Measurements from ENCODE around the gene MAP9.

The MAP9 gene

GRCh38 chr4:155400893-155401292 lies 24.1 kb upstream of the MAP9 start:
- H3K9ac ChIP-seq (ENCODE audit: low read length), result no peak overlapping the region
- H3K36me3 ChIP-seq (ENCODE audit: control insufficient read depth, insufficient read depth, low read length, severe bottlenecking), result no peaks in the 10 kb centered on the region
- H3K9me3 ChIP-seq (ENCODE audit: control insufficient read depth, low read length), result no peaks in the 10 kb centered on the region
- no peaks in the 10 kb centered on the region for H3K27me3 ChIP-seq (replicated peaks; ENCODE audit: control insufficient read depth, insufficient read depth, low read length)
- peaks cover 5% of the 10 kb centered on the region for H3K4me1 ChIP-seq (ENCODE audit: control insufficient read depth, insufficient read depth, low read length)
- DNase-seq (ENCODE audit: low read depth), result no peak
- no peak overlapping the region for H3K4me3 ChIP-seq (ENCODE audit: low read length)

GRCh38 chr4:155399974-155400697 lies 23.4 kb upstream of the MAP9 start:
- H3K4me1 ChIP-seq (ENCODE audit: control insufficient read depth, insufficient read depth, low read length), result peaks cover 2% of the 10 kb centered on the region
- no peak overlapping the region for H3K4me3 ChIP-seq (ENCODE audit: low read length)
- DNase-seq (ENCODE audit: low read depth), result no peak
- no peaks in the 10 kb centered on the region for H3K9me3 ChIP-seq (ENCODE audit: control insufficient read depth, low read length)
- H3K27me3 ChIP-seq (replicated peaks; ENCODE audit: control insufficient read depth, insufficient read depth, low read length), result no peaks in the 10 kb centered on the region
- H3K36me3 ChIP-seq (ENCODE audit: control insufficient read depth, insufficient read depth, low read length, severe bottlenecking), result no peaks in the 10 kb centered on the region
- no peak overlapping the region for H3K9ac ChIP-seq (ENCODE audit: low read length)

GRCh38 chr4:155392481-155393184 lies 15.9 kb upstream of the MAP9 start:
- no peaks in the 10 kb centered on the region for H3K27me3 ChIP-seq (replicated peaks; ENCODE audit: control insufficient read depth, insufficient read depth, low read length)
- no peaks in the 10 kb centered on the region for H3K9me3 ChIP-seq (ENCODE audit: control insufficient read depth, low read length)
- DNase-seq (ENCODE audit: low read depth), result peak; percentile 52
- no peak overlapping the region for H3K9ac ChIP-seq (ENCODE audit: low read length)
- H3K4me3 ChIP-seq (ENCODE audit: low read length), result no peak overlapping the region
- peaks cover 5% of the 10 kb centered on the region for H3K4me1 ChIP-seq (ENCODE audit: control insufficient read depth, insufficient read depth, low read length)
- no peaks in the 10 kb centered on the region for H3K36me3 ChIP-seq (ENCODE audit: control insufficient read depth, insufficient read depth, low read length, severe bottlenecking)

- Histone ChIP-seq H3K36me3 (ENCODE audit: control insufficient read depth, insufficient read depth, low read length, severe bottlenecking) (no peaks in the 10 kb centered on the region), H3K9ac (ENCODE audit: low read length) (no peak overlapping the region), H3K27me3 (replicated peaks; ENCODE audit: control insufficient read depth, insufficient read depth, low read length) (no peaks in the 10 kb centered on the region), H3K4me3 (ENCODE audit: low read length) (no peak overlapping the region), H3K9me3 (ENCODE audit: control insufficient read depth, low read length) (no peaks in the 10 kb centered on the region), H3K4me1 (ENCODE audit: control insufficient read depth, insufficient read depth, low read length) (peaks cover 5% of the 10 kb centered on the region)
- DNase-seq (ENCODE audit: low read depth), result no peak
These were observed 15.2 kb upstream of the MAP9 start for GRCh38 chr4:155391932-155392331.

GRCh38 chr4:155388162-155388561 lies 11.4 kb upstream of the MAP9 start:
- Histone ChIP-seq H3K27me3 (replicated peaks; ENCODE audit: control insufficient read depth, insufficient read depth, low read length) (no peaks in the 10 kb centered on the region), H3K4me1 (ENCODE audit: control insufficient read depth, insufficient read depth, low read length) (peaks cover 5% of the 10 kb centered on the region), H3K36me3 (ENCODE audit: control insufficient read depth, insufficient read depth, low read length, severe bottlenecking) (no peaks in the 10 kb centered on the region), H3K4me3 (ENCODE audit: low read length) (no peak overlapping the region), H3K9ac (ENCODE audit: low read length) (no peak overlapping the region), H3K9me3 (ENCODE audit: control insufficient read depth, low read length) (no peaks in the 10 kb centered on the region)
- no peak for DNase-seq (ENCODE audit: low read depth)

- Histone ChIP-seq H3K27me3 (replicated peaks; ENCODE audit: control insufficient read depth, insufficient read depth, low read length) (no peaks in the 10 kb centered on the region), H3K4me3 (ENCODE audit: low read length) (no peak overlapping the region), H3K9ac (ENCODE audit: low read length) (no peak overlapping the region), H3K4me1 (ENCODE audit: control insufficient read depth, insufficient read depth, low read length) (no peaks in the 10 kb centered on the region), H3K36me3 (ENCODE audit: control insufficient read depth, insufficient read depth, low read length, severe bottlenecking) (no peaks in the 10 kb centered on the region), H3K9me3 (ENCODE audit: control insufficient read depth, low read length) (no peaks in the 10 kb centered on the region)
- DNase-seq (ENCODE audit: low read depth), result no peak
These were observed 6.8 kb upstream of the MAP9 start for GRCh38 chr4:155383541-155383940.

- no peaks in the 10 kb centered on the region for H3K36me3 ChIP-seq (ENCODE audit: control insufficient read depth, insufficient read depth, low read length, severe bottlenecking)
- no peaks in the 10 kb centered on the region for H3K27me3 ChIP-seq (replicated peaks; ENCODE audit: control insufficient read depth, insufficient read depth, low read length)
- H3K9me3 ChIP-seq (ENCODE audit: control insufficient read depth, low read length), result no peaks in the 10 kb centered on the region
- peak overlapping the region; percentile 95 for H3K4me3 ChIP-seq (ENCODE audit: low read length)
- H3K4me1 ChIP-seq (ENCODE audit: control insufficient read depth, insufficient read depth, low read length), result peaks cover 7% of the 10 kb centered on the region
- peak overlapping the region; percentile 88 for H3K9ac ChIP-seq (ENCODE audit: low read length)
- peak; percentile 22 for DNase-seq (ENCODE audit: low read depth)
These were observed 511 bp upstream of the MAP9 start for GRCh38 chr4:155377276-155377675.

- Histone ChIP-seq H3K9ac (ENCODE audit: low read length) (no peak overlapping the region), H3K4me1 (ENCODE audit: control insufficient read depth, insufficient read depth, low read length) (peaks cover 7% of the 10 kb centered on the region), H3K9me3 (ENCODE audit: control insufficient read depth, low read length) (no peaks in the 10 kb centered on the region), H3K27me3 (replicated peaks; ENCODE audit: control insufficient read depth, insufficient read depth, low read length) (no peaks in the 10 kb centered on the region), H3K4me3 (ENCODE audit: low read length) (no peak overlapping the region), H3K36me3 (ENCODE audit: control insufficient read depth, insufficient read depth, low read length, severe bottlenecking) (peaks cover 4% of the 10 kb centered on the region)
- peak; percentile 68 for DNase-seq (ENCODE audit: low read depth)
These were observed 5.2 kb downstream of the MAP9 start for GRCh38 chr4:155371432-155372043.

GRCh38 chr4:155367608-155368007 lies 9.2 kb downstream of the MAP9 start:
- H3K4me1 ChIP-seq (ENCODE audit: control insufficient read depth, insufficient read depth, low read length), result no peaks in the 10 kb centered on the region
- H3K36me3 ChIP-seq (ENCODE audit: control insufficient read depth, insufficient read depth, low read length, severe bottlenecking), result peaks cover 4% of the 10 kb centered on the region
- H3K9me3 ChIP-seq (ENCODE audit: control insufficient read depth, low read length), result no peaks in the 10 kb centered on the region
- H3K9ac ChIP-seq (ENCODE audit: low read length), result no peak overlapping the region
- H3K4me3 ChIP-seq (ENCODE audit: low read length), result no peak overlapping the region
- DNase-seq (ENCODE audit: low read depth), result no peak
- H3K27me3 ChIP-seq (replicated peaks; ENCODE audit: control insufficient read depth, insufficient read depth, low read length), result no peaks in the 10 kb centered on the region

GRCh38 chr4:155353923-155354540 lies 22.7 kb downstream of the MAP9 start:
- peak; percentile 82 for DNase-seq (ENCODE audit: low read depth)
- no peaks in the 10 kb centered on the region for H3K27me3 ChIP-seq (replicated peaks; ENCODE audit: control insufficient read depth, insufficient read depth, low read length)

GRCh38 chr4:155342142-155342541 lies 34.6 kb downstream of the MAP9 start:
- Histone ChIP-seq H3K27me3 (replicated peaks; ENCODE audit: control insufficient read depth, insufficient read depth, low read length) (no peaks in the 10 kb centered on the region), H3K9me3 (ENCODE audit: control insufficient read depth, low read length) (no peaks in the 10 kb centered on the region), H3K9ac (ENCODE audit: low read length) (no peak overlapping the region), H3K36me3 (ENCODE audit: control insufficient read depth, insufficient read depth, low read length, severe bottlenecking) (peaks cover 17% of the 10 kb centered on the region), H3K4me1 (ENCODE audit: control insufficient read depth, insufficient read depth, low read length) (no peaks in the 10 kb centered on the region), H3K4me3 (ENCODE audit: low read length) (no peak overlapping the region)
- DNase-seq (ENCODE audit: low read depth), result peak; percentile 10

More at GRCh38 chr4:155353923-155354540, 22.7 kb downstream of the MAP9 start:
- Histone ChIP-seq H3K36me3 (ENCODE audit: control insufficient read depth, insufficient read depth, low read length, severe bottlenecking) (peaks cover 12% of the 10 kb centered on the region), H3K4me1 (ENCODE audit: control insufficient read depth, insufficient read depth, low read length) (peaks cover 3% of the 10 kb centered on the region), H3K9me3 (ENCODE audit: control insufficient read depth, low read length) (no peaks in the 10 kb centered on the region), H3K4me3 (ENCODE audit: low read length) (no peak overlapping the region), H3K9ac (ENCODE audit: low read length) (peak overlapping the region; percentile 64)

Measured in adipocyte (in vitro differentiated cells).